CD4-positive, alpha-beta T cell treated with Interleukin-17A for 4 hours (primary cell): ENCODE data around the gene WFS1.
A peak's percentile ranks its signal among the peaks of the same experiment; 100 is the strongest.

ENCODE experiments used
- DNase-seq: peaks from one replicate; pipeline ENCODE4 v3.0.0-alpha.2; 2020; ENCODE audit warnings: mixed read lengths

The WFS1 gene

DNA sequence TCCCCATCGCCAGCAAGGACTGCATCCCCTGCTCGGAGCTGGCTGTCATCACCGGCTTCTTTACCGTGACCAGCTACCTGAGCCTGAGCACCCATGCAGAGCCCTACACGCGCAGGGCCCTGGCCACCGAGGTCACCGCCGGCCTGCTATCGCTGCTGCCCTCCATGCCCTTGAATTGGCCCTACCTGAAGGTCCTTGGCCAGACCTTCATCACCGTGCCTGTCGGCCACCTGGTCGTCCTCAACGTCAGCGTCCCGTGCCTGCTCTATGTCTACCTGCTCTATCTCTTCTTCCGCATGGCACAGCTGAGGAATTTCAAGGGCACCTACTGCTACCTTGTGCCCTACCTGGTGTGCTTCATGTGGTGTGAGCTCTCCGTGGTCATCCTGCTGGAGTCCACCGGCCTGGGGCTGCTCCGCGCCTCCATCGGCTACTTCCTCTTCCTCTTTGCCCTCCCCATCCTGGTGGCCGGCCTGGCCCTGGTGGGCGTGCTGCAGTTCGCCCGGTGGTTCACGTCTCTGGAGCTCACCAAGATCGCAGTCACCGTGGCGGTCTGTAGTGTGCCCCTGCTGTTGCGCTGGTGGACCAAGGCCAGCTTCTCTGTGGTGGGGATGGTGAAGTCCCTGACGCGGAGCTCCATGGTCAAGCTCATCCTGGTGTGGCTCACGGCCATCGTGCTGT, 31.5 kb downstream of the WFS1 start:
- no peak for DNase-seq

GRCh38 chr4:6301732-6302442, 32.2 kb downstream of the WFS1 start:
- no peak for DNase-seq

DNA sequence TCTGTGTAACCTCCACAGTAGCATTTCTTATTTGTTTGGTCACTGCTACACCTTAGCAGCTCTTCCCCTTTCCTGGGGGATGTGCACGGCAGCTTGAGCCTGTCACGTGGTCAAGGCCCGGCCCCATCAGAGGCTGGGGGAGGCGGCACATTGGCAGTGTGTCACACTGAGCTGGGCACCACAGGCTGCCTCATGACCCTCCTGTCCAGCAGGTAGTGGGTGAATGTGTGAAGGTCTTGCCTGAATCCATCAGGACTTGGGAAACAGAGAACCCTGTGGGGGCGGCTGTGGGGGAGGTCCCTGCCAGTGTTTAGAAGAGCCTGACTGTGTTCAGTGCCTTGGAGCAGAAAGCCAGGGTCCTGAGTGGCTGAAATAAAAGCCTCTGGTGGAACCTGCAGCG, 33.2 kb downstream of the WFS1 start:
- DNase-seq: no peak

GRCh38 chr4:6303943-6304342, 34.3 kb downstream of the WFS1 start:
- DNase-seq: no peak

DNA sequence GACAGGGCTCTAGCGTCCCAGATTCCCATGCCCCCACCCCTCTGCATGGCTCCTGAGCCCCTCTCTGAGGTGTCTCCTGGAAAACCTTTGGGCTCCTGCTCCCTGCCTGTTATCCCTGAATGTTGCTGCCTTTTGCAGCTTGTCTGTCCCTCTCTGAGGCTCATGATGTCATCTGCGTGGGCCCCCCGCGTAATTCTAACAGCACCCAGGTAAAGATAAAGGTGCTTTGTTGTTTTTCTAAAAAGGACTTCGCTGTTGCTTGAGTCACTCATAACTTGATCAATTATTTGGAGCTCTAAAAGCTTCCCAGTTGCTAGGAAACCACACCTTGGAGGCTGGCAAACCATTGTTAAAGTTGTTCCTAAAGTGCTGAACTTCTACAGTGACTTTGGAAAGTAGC, 36.6 kb downstream of the WFS1 start:
- DNase-seq: no peak

DNA sequence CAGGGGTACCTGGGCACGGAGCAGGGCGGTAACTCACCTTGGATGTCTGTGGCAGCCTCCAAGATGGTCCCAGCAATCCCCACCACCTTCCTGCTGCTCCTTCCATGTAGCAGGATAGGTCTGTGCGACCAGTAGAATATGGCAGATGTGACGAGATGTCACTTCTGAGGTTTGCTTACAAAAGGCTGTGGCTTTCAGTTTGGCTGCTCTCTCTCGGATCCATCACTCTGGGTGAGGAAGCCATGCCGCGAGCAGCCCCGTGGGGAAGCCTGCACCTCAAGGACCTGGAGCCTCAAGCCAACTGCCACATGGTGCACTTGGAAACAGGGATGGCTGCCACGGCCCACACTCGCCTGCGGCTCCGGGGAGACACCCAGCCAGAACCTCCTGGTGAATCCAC, 37.6 kb downstream of the WFS1 start:
- no peak for DNase-seq

GRCh38 chr4:6307891-6308290, 38.2 kb downstream of the WFS1 start:
- DNase-seq: no peak

GRCh38 chr4:6308899-6309643, 39.4 kb downstream of the WFS1 start:
- peak; percentile 20 for DNase-seq

GRCh38 chr4:6309777-6310176, 40.1 kb downstream of the WFS1 start:
- DNase-seq: no peak

GRCh38 chr4:6313216-6313615, 43.6 kb downstream of the WFS1 start:
- no peak for DNase-seq

GRCh38 chr4:6316461-6317003, 46.9 kb downstream of the WFS1 start:
- no peak for DNase-seq

GRCh38 chr4:6318206-6318605, 48.6 kb downstream of the WFS1 start:
- no peak for DNase-seq

- DNase-seq: no peak
Observed at GRCh38 chr4:6319530-6320150, 50.0 kb downstream of the WFS1 start.

DNA sequence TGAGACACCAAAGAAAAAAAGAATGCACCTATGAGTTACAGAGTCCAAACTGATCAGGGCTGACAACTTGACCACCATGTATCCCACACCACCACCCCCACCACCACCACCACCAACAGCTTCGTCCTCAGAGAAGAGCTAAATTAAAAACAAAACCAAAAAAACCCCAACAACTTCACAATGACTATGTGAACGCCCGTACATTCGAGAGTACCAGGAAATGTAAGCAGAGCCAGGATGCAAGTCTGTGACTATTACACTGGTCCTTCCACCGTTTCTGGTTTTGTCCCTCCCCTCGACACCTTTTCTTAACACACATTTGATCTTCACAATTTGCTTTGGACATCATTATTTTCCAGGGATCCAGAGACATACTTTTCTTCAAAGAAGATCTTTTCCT, 51.0 kb downstream of the WFS1 start:
- no peak for DNase-seq

DNA sequence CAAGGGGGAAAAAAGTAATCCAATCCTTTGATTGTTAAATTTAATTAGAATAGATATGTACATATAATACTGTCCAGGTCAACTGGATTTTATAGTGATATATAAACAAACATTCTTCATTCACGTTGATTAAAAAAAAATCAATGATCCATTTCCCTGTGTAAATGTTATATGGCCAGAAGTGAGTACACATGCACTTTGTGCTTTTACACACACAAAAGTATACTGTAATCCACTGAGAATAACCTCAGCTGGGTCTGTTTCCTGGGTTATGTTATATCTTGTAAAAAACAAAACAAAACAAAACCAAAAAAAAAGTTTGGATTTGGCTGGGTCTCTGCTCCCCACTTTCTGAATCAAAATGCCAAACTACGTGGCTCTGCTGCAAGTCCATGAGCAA, 51.7 kb downstream of the WFS1 start:
- DNase-seq: no peak

DNA sequence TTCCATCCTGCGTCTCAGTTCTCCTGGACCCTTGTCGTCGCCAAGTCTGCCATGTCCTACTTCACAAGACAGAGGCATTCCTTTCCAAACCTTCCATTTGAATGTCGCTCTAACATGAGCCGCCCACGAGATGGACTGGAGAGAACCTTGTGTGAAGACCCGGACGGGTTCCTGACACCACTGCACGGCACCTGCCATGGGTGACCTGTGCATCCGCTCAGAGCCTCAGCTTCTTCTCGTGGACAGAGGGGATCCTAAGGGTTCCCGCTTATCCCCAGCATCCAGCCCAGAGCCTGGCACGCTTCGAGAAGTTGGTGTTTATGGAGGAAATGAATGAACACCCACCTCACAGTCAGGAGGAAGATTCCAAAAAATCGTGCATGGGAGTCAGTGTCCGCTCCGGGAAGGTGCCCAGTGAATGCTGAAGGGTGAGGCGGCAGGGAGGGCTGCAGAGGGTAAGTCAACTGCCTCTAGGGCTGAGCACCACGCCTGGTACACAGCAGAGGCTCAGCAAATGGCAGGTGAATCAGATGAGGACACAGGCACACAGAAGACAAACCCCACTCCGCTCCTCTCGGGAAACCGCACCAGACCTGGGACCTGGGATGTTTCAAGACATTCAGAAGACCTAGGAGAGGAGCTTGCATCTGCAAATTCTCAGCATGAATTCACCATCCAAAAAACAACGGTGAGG, 52.6 kb downstream of the WFS1 start:
- DNase-seq: no peak

GRCh38 chr4:6322761-6323566, 53.3 kb downstream of the WFS1 start:
- no peak for DNase-seq

DNA sequence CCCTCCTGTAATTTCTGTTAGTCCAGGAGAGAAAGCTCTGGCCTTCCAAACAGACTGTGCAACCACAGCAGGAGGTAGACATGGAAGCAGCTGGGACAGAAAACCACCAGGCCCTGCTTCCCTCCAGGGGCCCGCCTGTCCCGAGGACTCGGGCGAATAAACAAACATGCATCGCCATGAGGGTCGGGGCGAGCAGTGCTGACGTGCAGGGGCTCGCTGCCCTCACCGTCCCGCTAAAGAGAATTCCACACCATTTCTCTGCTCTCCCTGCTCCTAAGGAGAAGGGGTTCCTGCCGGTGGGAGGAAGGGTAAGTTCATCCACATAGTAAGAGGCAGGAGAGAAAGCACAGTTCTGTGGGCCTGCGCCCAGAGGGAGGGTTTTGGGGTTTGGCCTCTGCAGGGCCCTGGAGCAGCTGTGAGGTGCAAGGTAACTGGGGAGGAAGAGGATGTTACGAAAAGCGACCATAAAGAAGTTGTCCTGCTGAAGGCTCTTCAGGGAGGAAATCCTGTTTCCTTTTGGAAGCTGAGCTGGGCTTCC, 54.9 kb downstream of the WFS1 start:
- no peak for DNase-seq

DNA sequence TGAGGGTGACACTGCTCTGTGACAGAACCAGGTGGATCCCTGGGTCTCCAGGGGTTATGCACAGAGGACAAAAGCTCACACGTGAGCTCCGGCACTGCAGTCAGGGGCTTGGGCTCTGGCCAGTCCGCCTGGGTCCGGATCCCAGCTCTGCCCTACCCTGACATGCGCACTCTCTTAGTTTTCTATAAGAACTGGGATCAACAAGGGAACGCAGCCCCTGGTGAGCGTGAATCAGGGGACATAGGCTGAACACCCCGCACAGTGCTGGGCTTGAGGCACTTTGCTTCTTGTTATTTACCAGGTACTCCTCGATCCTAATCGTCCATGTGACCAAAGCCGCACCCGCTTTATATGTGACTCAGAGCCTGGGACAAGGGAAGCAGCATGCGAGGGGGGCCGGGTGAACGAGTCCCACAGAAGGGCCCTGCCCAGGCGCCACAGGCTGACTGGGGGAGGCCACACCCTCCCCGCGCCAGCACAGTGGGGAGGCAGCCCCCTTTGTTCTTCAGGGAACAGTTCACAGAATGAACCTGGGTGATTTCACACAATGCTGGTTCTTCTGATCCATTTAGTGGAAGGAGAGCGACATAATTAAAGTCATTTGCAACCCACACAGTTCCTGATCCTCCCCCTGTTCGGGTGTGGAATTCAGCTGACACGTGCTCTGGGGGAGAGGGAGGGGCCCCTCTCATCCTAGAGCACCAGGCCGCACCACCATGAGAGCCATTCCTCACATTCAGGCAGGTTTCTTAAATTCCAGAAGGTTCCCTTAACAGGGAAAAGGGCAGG, 55.5 kb downstream of the WFS1 start:
- DNase-seq: no peak

DNA sequence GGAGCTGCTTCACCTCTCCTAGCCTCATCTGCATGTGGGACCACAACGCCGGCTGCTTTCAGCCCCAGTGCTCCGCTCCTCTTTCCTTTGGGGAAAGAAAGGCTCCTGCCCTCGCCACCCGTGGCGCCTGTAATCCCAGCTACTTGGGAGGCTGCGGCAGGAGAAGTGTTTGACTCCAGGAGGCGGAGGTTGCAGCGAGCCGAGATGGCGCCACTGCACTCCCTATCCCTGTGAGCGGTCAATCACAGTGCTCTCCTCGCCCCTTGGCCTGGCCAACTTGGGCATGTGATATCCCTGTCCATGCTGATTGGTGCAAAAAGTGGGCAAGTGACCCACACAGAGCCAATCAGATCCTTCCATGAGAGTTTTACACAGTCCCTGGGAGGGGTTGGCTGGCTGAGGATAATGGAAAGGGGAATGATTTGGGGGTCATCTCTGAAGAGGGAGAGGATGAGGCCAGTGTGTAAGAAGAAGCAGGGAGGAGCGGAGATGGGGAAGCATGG, 56.2 kb downstream of the WFS1 start:
- no peak for DNase-seq
